Ovary (tissue), 3 donors: ENCODE results near the gene MIEF1.

Experiments used
- POLR2A ChIP-seq: fragments of 450-650 bp; IDR thresholded peaks from one replicate; pipeline ENCODE4 v1.6.1; 2017; ENCODE audit warnings: antibody characterized with exemption, mild to moderate bottlenecking, moderate library complexity
- TF ChIP-seq, protein P1 (sequence below), 3 donors: fragments of 450-650 bp in 2 of 3; fragments of 200-600 bp in 1 of 3; IDR thresholded peaks; one replicate each; pipeline versions ENCODE4 v1.5.1 to v1.8.0; 2016 to 2022; ENCODE audit warnings: antibody characterized with exemption in 3 of 3, mild to moderate bottlenecking in 1 of 3
- donor health status: DM: no; HTN: no; CAD: no.

DNA sequence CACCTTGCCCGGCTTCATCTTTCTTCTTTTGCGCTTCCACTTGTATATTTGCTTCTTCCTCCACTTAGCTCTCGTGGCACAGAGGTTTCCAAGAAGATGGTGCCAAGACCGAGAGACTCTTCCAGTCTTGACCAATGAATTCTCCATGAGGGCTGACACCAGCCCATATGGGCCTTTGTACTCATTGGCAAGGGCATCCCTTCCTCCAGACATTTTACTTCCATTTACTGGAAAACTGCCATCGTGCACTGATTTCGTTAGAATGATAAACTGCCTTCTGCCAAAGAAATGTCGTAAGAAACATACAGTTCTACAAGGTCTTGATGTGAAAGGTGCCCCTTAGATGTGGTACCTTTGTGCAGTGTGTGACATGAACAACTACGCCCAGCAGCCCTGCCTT is 4.7 kb upstream of the MIEF1 start:
- TF ChIP-seq, protein P1, sequence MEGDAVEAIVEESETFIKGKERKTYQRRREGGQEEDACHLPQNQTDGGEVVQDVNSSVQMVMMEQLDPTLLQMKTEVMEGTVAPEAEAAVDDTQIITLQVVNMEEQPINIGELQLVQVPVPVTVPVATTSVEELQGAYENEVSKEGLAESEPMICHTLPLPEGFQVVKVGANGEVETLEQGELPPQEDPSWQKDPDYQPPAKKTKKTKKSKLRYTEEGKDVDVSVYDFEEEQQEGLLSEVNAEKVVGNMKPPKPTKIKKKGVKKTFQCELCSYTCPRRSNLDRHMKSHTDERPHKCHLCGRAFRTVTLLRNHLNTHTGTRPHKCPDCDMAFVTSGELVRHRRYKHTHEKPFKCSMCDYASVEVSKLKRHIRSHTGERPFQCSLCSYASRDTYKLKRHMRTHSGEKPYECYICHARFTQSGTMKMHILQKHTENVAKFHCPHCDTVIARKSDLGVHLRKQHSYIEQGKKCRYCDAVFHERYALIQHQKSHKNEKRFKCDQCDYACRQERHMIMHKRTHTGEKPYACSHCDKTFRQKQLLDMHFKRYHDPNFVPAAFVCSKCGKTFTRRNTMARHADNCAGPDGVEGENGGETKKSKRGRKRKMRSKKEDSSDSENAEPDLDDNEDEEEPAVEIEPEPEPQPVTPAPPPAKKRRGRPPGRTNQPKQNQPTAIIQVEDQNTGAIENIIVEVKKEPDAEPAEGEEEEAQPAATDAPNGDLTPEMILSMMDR (IDR thresholded peaks at IDR 0.05) = no peak
- no peak for TF ChIP-seq POLR2A
